ENCODE results near the gene BIN1.

- TF ChIP-seq, protein P1, sequence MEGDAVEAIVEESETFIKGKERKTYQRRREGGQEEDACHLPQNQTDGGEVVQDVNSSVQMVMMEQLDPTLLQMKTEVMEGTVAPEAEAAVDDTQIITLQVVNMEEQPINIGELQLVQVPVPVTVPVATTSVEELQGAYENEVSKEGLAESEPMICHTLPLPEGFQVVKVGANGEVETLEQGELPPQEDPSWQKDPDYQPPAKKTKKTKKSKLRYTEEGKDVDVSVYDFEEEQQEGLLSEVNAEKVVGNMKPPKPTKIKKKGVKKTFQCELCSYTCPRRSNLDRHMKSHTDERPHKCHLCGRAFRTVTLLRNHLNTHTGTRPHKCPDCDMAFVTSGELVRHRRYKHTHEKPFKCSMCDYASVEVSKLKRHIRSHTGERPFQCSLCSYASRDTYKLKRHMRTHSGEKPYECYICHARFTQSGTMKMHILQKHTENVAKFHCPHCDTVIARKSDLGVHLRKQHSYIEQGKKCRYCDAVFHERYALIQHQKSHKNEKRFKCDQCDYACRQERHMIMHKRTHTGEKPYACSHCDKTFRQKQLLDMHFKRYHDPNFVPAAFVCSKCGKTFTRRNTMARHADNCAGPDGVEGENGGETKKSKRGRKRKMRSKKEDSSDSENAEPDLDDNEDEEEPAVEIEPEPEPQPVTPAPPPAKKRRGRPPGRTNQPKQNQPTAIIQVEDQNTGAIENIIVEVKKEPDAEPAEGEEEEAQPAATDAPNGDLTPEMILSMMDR (IDR thresholded peaks at IDR 0.05), result no peak
- no peak for TF ChIP-seq EZH2 (IDR thresholded peaks at IDR 0.05; ENCODE audit: borderline replicate concordance, insufficient read depth, low read depth, low read length, poor library complexity, severe bottlenecking)
These were observed 21.7 kb downstream of the BIN1 start for GRCh38 chr2:127085317-127085681.
